SW480 (cell line): ENCODE results near the gene PKD1.
A peak's percentile ranks its signal among the peaks of the same experiment; 100 is the strongest.

Experiments
- DNase-seq: peaks from one replicate; pipeline ENCODE4 v3.0.0-alpha.2; 2016; ENCODE audit warnings: low spot score

PKD1 gene

GRCh38 chr16:2046893-2047329 lies 88.8 kb downstream of the PKD1 start:
- DNase-seq, result no peak

DNA sequence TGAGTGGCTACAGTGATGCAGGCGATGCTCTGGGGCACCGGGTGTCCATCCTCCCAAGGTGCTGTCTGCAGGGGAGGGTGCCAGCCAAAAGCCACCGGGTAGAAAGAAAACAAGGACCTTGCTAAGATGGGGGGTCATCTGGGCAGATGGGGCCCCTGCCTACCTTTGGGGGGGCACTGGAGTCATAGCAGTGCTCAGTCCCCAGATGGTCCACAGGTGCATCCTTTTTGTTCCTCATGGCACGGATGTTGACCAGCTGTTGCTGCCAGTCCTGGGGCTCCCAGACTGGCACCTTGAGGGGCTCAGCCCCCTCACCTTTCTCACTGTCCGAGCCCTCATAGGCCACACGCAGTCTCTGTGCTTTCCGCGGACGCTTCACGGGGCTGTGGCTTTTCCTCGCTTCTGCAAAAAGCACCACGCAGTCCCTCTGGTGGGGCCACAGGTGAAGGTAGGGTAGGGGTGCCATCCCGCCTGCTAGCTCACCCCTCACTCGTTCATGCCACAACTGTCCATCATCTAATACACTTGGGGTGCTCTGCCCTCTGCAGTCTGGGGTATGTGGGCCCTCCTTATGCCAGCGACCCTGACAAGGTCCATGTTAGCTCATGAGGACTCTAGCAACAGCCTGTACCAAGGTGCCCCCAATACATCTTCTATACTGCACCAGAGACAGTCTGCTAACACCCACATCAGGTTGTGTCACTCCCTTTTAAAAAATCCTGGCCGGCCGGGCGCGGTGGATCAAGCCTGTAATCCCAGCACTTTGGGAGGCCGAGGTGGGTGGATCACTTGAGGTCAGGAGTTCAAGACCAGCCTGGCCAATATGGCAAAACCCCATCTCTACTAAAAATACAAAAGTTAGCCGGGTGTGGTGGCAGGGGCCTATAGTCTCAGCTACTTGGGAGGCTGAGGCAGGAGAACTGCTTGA lies 89.5 kb downstream of the PKD1 start:
- DNase-seq, result no peak

GRCh38 chr16:2044541-2044940 lies 91.2 kb downstream of the PKD1 start:
- no peak for DNase-seq

DNA sequence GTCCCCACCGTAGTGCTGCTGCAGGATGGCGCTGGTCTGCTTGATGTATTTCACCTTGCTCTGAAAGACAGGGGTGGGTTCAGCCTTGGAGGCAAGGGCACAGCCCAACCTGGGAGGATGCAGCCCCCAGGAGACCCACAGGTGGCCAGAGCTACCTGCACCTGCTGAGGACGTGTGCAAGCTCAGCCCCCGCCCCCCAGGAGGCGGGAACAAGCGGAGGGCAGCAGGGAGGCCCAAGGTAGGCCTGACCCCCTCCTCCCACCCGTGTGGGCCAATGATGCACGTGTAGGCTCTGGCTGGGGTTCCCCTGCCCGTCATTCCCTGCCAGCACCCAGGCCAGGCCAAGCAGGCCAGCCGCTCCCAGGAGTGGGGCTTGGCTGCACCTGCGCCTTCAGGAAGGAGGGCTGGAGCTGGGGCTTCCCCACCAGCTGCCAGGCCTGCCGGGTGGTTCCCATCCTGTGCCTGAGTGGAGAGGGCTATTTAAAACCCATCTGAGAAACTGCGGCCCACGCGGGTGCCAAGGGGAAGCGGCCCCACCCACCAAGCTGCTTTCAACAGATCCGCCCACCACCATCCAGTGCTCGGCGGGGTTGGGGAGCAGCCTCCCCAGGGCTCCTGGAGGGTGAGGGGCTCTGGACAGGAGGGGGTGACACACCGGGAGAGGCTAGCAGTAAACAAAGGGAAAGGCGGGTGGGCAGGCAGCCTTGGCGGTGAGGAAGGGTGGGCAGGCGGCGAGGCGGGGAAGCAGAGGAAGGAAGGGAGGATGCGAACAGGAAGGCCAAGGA lies 91.8 kb downstream of the PKD1 start:
- no peak for DNase-seq

DNA sequence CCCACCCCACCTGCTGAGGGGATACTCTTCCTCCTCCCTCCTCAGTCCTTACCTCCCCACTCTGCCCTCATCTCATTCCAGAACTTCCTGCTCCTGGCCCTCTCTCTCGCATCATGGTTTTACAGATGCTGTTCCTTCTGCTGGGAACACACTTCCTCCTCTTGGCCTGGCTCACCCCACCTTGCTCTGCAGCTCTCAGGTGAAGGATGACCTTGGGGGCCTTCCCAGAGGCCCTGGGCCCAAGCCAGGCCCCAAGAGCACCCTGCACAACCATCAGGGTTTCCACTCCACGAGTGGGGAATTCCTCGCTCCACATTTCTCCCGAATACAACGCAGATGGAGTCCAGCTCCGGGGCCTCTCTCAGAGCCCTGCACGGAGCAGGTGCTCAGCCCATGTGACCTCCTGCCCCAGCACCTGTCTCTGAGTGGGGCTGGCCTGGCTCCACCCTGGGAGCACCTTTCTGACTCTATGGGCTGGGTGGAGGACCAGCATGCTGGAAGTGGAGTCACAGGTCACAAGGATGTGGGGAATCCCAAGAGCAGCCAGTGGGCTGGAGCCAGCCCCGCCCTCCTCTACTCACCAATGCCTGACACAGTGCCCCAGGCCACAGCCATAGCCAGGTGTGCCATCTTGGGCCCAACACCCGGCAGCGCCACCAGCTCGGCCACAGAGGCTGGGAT lies 92.6 kb downstream of the PKD1 start:
- DNase-seq, result no peak

GRCh38 chr16:2042171-2042985 lies 93.3 kb downstream of the PKD1 start:
- DNase-seq, result no peak

DNA sequence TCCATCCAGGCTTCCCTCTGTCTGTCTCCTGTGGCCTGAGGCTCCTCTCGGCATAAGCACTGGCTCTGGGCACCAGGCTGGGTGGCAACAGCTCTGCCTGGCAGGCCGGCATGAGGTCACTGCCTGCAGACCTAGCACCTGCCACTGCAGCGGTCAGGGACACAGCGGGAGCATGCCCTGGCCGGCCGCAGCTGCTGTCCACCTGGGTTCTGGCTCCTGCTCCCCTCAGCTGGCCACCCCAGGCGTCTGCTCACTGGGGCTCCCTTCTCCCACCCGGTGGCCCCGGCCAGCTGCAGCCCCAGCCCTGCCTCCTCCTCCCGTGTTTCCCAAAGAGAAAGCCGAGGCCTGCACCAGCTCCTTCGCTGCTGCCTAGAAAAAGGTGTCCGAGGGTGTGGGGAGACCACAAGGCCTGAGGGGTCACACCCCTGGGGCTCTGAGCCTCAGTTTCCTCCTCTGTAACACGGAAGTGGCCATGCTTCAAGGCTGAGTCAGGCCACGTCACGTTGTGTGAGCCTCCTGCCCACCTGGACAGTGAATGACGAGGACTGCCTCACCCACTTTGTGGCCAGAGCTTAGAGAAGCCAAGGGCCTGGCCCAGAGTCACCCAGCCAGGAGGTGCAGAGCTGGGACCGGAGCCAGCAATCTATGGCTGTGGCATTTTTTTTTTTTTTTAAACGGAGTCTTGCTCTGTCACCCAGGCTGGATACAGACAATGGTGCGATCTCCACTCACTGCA lies 94.7 kb downstream of the PKD1 start:
- peak; percentile 80 for DNase-seq

DNA sequence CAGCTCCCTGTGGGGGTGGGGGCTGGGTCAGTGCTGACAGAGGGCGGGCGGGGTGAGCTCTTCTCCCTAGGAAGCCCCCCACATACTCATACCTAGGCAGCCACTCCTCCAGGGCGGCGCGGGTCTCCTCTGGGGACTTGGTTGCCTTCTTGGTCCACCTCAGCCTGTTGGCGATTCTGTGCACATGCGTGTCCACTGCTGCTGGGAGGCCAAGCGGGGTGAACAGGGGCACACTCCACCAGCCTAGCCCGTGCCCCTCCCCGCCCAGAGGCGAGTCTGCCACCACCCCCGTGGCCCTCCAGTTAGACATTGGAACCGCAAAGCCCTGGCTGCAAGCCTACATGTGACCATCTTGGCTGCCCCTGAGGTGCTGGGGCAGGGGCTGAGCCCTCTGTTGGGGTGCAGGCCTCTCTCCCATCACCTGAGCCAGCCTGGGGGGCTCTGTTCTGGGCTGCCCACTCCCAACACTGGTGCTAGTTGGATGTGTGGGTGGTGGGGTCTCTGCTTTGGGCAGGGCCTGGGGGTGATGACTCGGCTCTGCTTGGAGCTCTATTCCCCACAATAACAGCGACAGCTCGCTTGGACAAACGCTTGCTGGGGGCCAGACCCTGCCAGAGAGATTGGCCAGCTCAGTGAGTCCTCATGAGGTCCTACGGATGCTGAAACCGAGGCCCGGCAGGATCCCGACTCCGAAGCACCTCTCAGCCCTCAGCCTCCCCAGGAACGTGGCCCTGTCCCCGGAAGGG lies 95.5 kb downstream of the PKD1 start:
- DNase-seq, result no peak

- peak; percentile 80 for DNase-seq
Measured at GRCh38 chr16:2039274-2040031, 96.2 kb downstream of the PKD1 start.
